Measurements from ENCODE around the gene CFL1. TPM values are rescaled to one million over a fixed set of nuclear protein-coding genes. Genes with fewer than 3 reads are reported as not detected.
A peak's percentile ranks its signal among the peaks of the same experiment; 100 is the strongest.

The CFL1 gene
- total RNA-seq, 1 experiment from 2014 or later: 1,911 TPM

DNA sequence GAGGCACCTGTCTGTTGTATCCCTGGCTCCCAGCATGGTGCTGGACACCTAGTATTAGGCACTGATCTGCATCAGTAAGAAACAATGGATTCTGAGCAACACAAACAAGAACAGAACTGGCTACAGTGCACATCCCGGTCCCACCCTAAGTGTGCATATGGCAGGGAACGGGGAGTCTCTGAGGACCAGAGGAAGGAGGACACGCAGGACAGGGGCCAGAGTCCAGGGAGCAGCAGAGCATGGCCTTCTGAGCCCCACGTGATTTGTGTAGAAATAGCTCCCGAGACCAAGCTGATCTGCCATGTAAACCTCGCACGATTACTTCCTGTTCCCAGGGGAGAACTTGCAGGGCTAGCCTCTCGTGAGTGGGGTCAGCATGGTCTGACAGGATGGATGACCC is 36.9 kb downstream of the CFL1 start:
- CTCF ChIA-PET: no interaction called here
- TF ChIP-seq TCF7L2 (IDR thresholded peaks at IDR 0.05; ENCODE audit: low read depth, low read length) (no peak), SIN3A (IDR thresholded peaks at IDR 0.05; ENCODE audit: borderline replicate concordance, insufficient read depth, low read depth, low read length) (no peak), POLR2AphosphoS5 (IDR thresholded peaks at IDR 0.05; ENCODE audit: low read depth, low read length) (no peak), REST (IDR thresholded peaks at IDR 0.05; ENCODE audit: insufficient read depth in 1 of 2, low read depth in 2 of 2, low read length in 1 of 2) (no peak)
- TF ChIP-seq, protein P1, sequence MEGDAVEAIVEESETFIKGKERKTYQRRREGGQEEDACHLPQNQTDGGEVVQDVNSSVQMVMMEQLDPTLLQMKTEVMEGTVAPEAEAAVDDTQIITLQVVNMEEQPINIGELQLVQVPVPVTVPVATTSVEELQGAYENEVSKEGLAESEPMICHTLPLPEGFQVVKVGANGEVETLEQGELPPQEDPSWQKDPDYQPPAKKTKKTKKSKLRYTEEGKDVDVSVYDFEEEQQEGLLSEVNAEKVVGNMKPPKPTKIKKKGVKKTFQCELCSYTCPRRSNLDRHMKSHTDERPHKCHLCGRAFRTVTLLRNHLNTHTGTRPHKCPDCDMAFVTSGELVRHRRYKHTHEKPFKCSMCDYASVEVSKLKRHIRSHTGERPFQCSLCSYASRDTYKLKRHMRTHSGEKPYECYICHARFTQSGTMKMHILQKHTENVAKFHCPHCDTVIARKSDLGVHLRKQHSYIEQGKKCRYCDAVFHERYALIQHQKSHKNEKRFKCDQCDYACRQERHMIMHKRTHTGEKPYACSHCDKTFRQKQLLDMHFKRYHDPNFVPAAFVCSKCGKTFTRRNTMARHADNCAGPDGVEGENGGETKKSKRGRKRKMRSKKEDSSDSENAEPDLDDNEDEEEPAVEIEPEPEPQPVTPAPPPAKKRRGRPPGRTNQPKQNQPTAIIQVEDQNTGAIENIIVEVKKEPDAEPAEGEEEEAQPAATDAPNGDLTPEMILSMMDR (IDR thresholded peaks at IDR 0.05): no peak
- BruUV-seq (replicated peaks): no TSS peak
- in situ Hi-C loops (cut with HindIII; ENCODE audit: low pct_unique_long_range_greater_than_20kb, low sequenced_read_pairs): no loop called here
- no peaks in the 10 kb centered on the region for H3K36me3 ChIP-seq (ENCODE audit: control insufficient read depth, insufficient read depth, low read length)
- ATAC-seq (no peak), DNase-seq (ENCODE audit: low read depth, low spot score) (no peak)
- POLR2A ChIA-PET: no interaction called here
- H3K4me3 ChIP-seq (ENCODE audit: low read depth in 2 of 2, low read length in 2 of 2): no peak overlapping the region
- H3K27me3 ChIP-seq (ENCODE audit: control insufficient read depth, insufficient read depth, low read length): no peaks in the 10 kb centered on the region
- intact Hi-C loops (cut with micrococcal nuclease; ENCODE audit: unreplicated experiment): no loop called here
- H3K27ac ChIP-seq (ENCODE audit: low read length): no peak overlapping the region
- H3K4me1 ChIP-seq (ENCODE audit: control insufficient read depth, insufficient read depth, low read length): 0 out of 2 replicates have a peak, but pooled peaks cover 3% of the 10 kb centered on the region
- H3K9me3 ChIP-seq (ENCODE audit: control insufficient read depth, insufficient read depth, low read depth, low read length): no peaks in the 10 kb centered on the region

GRCh38 chr11:65817835-65818680 is 39.9 kb downstream of the CFL1 start:
- CTCF ChIA-PET: interaction anchor here (0.6 to 2.3 kb wide), 9 partner anchors 14 to 180 kb away, joined by 3 to 24 read pairs (median 4); partner anchors contain the start of genes AP5B1, KAT5, MUS81 and SIPA1
- ATAC-seq (peak; percentile 96), DNase-seq (ENCODE audit: low read depth, low spot score) (peak; percentile 42)
- intact Hi-C loops (cut with micrococcal nuclease; ENCODE audit: unreplicated experiment) (loop anchor here (5.0 kb wide), 2 partner anchors 36 to 106 kb away; partner anchors contain the start of genes AP5B1 and KAT5), in situ Hi-C loops (cut with HindIII; ENCODE audit: low pct_unique_long_range_greater_than_20kb, low sequenced_read_pairs) (no loop called here)
- no TSS peak for BruUV-seq (replicated peaks)
- Histone ChIP-seq H3K4me3 (ENCODE audit: low read depth in 2 of 2, low read length in 2 of 2) (peak overlapping the region; percentile 64 to 77), H3K36me3 (ENCODE audit: control insufficient read depth, insufficient read depth, low read length) (no peaks in the 10 kb centered on the region), H3K27ac (ENCODE audit: low read length) (peak overlapping the region; percentile 80), H3K27me3 (ENCODE audit: control insufficient read depth, insufficient read depth, low read length) (no peaks in the 10 kb centered on the region), H3K4me1 (ENCODE audit: control insufficient read depth, insufficient read depth, low read length) (0 out of 2 replicates have a peak, but pooled peaks cover 3% of the 10 kb centered on the region), H3K9me3 (ENCODE audit: control insufficient read depth, insufficient read depth, low read depth, low read length) (no peaks in the 10 kb centered on the region)
- TF ChIP-seq TCF7L2 (IDR thresholded peaks at IDR 0.05; ENCODE audit: low read depth, low read length): no peak
- TF ChIP-seq, protein P1 (IDR thresholded peaks at IDR 0.05): peak; percentile 100
- TF ChIP-seq POLR2AphosphoS5 (IDR thresholded peaks at IDR 0.05; ENCODE audit: low read depth, low read length): no peak
- TF ChIP-seq SIN3A (IDR thresholded peaks at IDR 0.05; ENCODE audit: borderline replicate concordance, insufficient read depth, low read depth, low read length): peak; percentile 90
- POLR2A ChIA-PET: no interaction called here

Measured in Panc1 (cell line).